T-helper 2 cell treated with Interferon-gamma antibody and Interleukin-4, amounts not matched to agents 100 ng/mL and 5 ng/mL, for 36 hours (primary cell): Measurements from ENCODE around the gene PRND. TPM values are rescaled to one million over a fixed set of nuclear protein-coding genes. Genes with fewer than 3 reads are reported as not detected.
"Not testable (repeated sequence)": the region's sequence is repeated elsewhere in the genome, so short reads cannot be mapped to it uniquely, and the experiment has no call there.

ENCODE experiments used
- intact Hi-C: fragments of 100-400 bp; cut with micrococcal nuclease; formaldehyde crosslinking; loops from one replicate; pipeline ENCODE4 v1.15.1; 2023
- total RNA-seq: library from RNA; stranded (reverse); gene quantifications from 2 replicates; pipeline ENCODE4 v1.2.3, GENCODE V29; 2022

PRND gene
- total RNA-seq, 1 donor from 2014 or later, result not detected

GRCh38 chr20:4708036-4708435 lies 13.7 kb upstream of the PRND start:
- intact Hi-C loops, result no loop called here

- intact Hi-C loops, result no loop called here
Measured at GRCh38 chr20:4708856-4709255, 12.9 kb upstream of the PRND start.

GRCh38 chr20:4709261-4710105 lies 12.2 kb upstream of the PRND start:
- intact Hi-C loops, result no loop called here

- intact Hi-C loops, result no loop called here
Measured at GRCh38 chr20:4710106-4710475, 11.6 kb upstream of the PRND start.

GRCh38 chr20:4711511-4711910 lies 10.2 kb upstream of the PRND start:
- intact Hi-C loops, result no loop called here

GRCh38 chr20:4713401-4713800 lies 8.3 kb upstream of the PRND start:
- intact Hi-C loops, result no loop called here

GRCh38 chr20:4714818-4715217 lies 6.9 kb upstream of the PRND start:
- intact Hi-C loops, result no loop called here

GRCh38 chr20:4717816-4718570 lies 3.7 kb upstream of the PRND start:
- intact Hi-C loops, result no loop called here

- intact Hi-C loops, result no loop called here
Measured at GRCh38 chr20:4719190-4719589, 2.5 kb upstream of the PRND start.

- intact Hi-C loops, result loop anchor here (1.0 kb wide), 2 partner anchors 106 to 113 kb away; no protein-coding TSS in a partner anchor
Measured at GRCh38 chr20:4720041-4720976, 1.4 kb upstream of the PRND start.

GRCh38 chr20:4720977-4721349 lies 746 bp upstream of the PRND start:
- intact Hi-C loops, result loop anchor here (1.0 kb wide), 2 partner anchors 107 to 114 kb away; no protein-coding TSS in a partner anchor

GRCh38 chr20:4722571-4722970 lies 862 bp downstream of the PRND start:
- intact Hi-C loops, result no loop called here

GRCh38 chr20:4722993-4723392 lies 1.3 kb downstream of the PRND start:
- intact Hi-C loops, result no loop called here

- intact Hi-C loops, result not testable (repeated sequence)
Measured at GRCh38 chr20:4723553-4723952, 1.8 kb downstream of the PRND start.

GRCh38 chr20:4724459-4725262 lies 3.0 kb downstream of the PRND start:
- intact Hi-C loops, result no loop called here

- intact Hi-C loops, result no loop called here
Measured at GRCh38 chr20:4725263-4725550, 3.5 kb downstream of the PRND start.

GRCh38 chr20:4726710-4727397 lies 5.1 kb downstream of the PRND start:
- intact Hi-C loops, result no loop called here

GRCh38 chr20:4728120-4728760 lies 6.5 kb downstream of the PRND start:
- intact Hi-C loops, result no loop called here

- intact Hi-C loops, result no loop called here
Measured at GRCh38 chr20:4729265-4729664, 7.6 kb downstream of the PRND start.

- intact Hi-C loops, result no loop called here
Measured at GRCh38 chr20:4730780-4731179, 9.1 kb downstream of the PRND start.
